Mesothelial cell of epicardium (in vitro differentiated cells): ENCODE measurements around the gene NKX6-1. TPM values are rescaled to one million over a fixed set of nuclear protein-coding genes. Genes with fewer than 3 reads are reported as not detected.

Experiments used
- DNase-seq, 2 experiments: peaks; one replicate each; pipeline ENCODE4 v3.0.0; 2021; ENCODE audit warnings: low spot score in 2 of 2; ENCODE audit not compliant: unreplicated experiment in 2 of 2
- H3K27ac Mint-ChIP-seq: 2 replicates; pipeline ENCODE4 v1.8.0; 2021; ENCODE audit warnings: mixed read lengths
- H3K27me3 Mint-ChIP-seq: 2 replicates; pipeline ENCODE4 v1.8.0; 2021; ENCODE audit warnings: low read depth, mixed read lengths
- H3K36me3 Mint-ChIP-seq: 2 replicates; pipeline ENCODE4 v1.8.0; 2021; ENCODE audit warnings: mixed read lengths
- H3K4me1 Mint-ChIP-seq: 2 replicates; pipeline ENCODE4 v1.8.0; 2021; ENCODE audit warnings: mixed read lengths
- H3K4me3 Mint-ChIP-seq: 2 replicates; pipeline ENCODE4 v1.8.0; 2021; ENCODE audit warnings: mild to moderate bottlenecking, moderate library complexity, mixed read lengths
- H3K9me3 Mint-ChIP-seq: 2 replicates; pipeline ENCODE4 v1.8.0; 2021; ENCODE audit warnings: mixed read lengths
- total RNA-seq: library from RNA; stranded (reverse); gene quantifications from 3 replicates; pipeline ENCODE4 v1.2.1, GENCODE V29; 2021
- TF ChIP-seq, protein P1 (sequence below): fragments of 200-600 bp; sonication (generic); IDR thresholded peaks from one replicate; pipeline ENCODE4 v1.5.0; 2021; ENCODE audit warnings: antibody characterized with exemption; ENCODE audit not compliant: unreplicated experiment

NKX6-1 gene
- total RNA-seq, 1 donor from 2014 or later = not detected

DNA sequence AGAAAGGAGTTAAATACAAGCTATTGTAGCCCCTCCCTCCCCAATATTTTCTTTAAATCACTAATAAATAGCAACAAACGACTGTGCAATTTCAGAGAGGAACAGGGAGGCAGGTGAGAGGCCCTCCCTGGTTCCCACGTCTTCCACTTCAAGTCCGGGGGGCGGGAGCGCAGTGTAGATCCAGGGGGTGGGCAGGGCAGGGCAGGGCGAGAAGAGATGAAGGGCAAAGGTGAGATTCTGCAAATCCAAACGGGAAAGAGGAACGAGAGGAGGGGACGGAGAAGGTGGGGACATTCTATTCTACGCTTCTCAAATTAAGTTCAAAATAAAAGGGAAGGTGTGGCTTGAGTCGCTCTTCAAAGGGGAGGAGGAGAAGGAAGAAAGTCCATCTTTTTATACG, 6.8 kb downstream of the NKX6-1 start:
- Mint-ChIP-seq H3K9me3 (no peaks in the 10 kb centered on the region), H3K27ac (no peak overlapping the region), H3K4me1 (peaks cover 16% of the 10 kb centered on the region), H3K4me3 (no peak overlapping the region), H3K36me3 (no peaks in the 10 kb centered on the region), H3K27me3 (peaks cover 98% of the 10 kb centered on the region)
- TF ChIP-seq, protein P1, sequence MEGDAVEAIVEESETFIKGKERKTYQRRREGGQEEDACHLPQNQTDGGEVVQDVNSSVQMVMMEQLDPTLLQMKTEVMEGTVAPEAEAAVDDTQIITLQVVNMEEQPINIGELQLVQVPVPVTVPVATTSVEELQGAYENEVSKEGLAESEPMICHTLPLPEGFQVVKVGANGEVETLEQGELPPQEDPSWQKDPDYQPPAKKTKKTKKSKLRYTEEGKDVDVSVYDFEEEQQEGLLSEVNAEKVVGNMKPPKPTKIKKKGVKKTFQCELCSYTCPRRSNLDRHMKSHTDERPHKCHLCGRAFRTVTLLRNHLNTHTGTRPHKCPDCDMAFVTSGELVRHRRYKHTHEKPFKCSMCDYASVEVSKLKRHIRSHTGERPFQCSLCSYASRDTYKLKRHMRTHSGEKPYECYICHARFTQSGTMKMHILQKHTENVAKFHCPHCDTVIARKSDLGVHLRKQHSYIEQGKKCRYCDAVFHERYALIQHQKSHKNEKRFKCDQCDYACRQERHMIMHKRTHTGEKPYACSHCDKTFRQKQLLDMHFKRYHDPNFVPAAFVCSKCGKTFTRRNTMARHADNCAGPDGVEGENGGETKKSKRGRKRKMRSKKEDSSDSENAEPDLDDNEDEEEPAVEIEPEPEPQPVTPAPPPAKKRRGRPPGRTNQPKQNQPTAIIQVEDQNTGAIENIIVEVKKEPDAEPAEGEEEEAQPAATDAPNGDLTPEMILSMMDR = no peak
- DNase-seq = no peak

DNA sequence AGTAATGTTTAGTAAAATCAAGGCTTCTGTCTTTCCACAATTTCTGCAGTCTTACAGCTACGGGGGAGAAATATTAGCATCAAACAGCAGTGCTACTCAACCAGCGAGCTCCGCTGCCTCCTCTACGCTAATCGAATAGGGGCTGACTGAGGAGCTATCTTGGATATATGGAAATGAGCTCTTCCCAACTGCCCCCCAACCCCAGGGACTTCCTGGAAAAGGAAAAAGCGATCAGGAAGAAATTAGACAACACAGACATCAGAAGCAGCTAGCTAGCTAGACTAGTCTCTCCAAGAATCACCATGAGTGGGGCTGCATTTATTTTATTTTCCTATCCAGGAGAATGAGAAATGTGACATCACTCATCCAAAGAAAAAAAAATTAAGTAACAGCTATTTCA, 7.6 kb downstream of the NKX6-1 start:
- peaks cover 8% of the 10 kb centered on the region for H3K4me1 Mint-ChIP-seq
- no peaks in the 10 kb centered on the region for H3K9me3 Mint-ChIP-seq
- no peaks in the 10 kb centered on the region for H3K36me3 Mint-ChIP-seq
- H3K27me3 Mint-ChIP-seq = peaks cover 97% of the 10 kb centered on the region
- no peak for DNase-seq
- TF ChIP-seq, protein P1 = no peak
- H3K27ac Mint-ChIP-seq = no peak overlapping the region
- H3K4me3 Mint-ChIP-seq = no peak overlapping the region

DNA sequence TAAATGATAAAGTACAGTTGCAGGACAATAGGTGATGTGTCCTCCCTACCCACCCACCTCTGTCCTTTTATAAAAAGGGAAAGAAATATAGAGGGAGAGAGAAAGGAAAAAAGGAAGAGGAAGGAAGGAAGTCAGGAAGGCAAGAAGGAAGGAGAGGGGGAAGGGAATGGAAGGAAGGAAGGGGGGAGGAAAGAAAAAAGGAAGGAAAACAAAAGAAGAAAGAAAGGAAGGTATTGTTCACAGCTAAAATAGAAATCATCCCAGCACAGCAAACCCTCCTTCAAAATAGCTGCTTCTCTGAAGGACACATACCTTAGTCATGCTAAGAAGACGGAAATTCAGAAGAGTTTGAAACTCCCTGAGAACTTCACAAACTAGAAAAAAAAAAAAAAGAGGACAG, 8.4 kb downstream of the NKX6-1 start:
- Mint-ChIP-seq H3K9me3 (no peaks in the 10 kb centered on the region), H3K4me1 (peaks cover 7% of the 10 kb centered on the region), H3K4me3 (no peak overlapping the region)

DNA sequence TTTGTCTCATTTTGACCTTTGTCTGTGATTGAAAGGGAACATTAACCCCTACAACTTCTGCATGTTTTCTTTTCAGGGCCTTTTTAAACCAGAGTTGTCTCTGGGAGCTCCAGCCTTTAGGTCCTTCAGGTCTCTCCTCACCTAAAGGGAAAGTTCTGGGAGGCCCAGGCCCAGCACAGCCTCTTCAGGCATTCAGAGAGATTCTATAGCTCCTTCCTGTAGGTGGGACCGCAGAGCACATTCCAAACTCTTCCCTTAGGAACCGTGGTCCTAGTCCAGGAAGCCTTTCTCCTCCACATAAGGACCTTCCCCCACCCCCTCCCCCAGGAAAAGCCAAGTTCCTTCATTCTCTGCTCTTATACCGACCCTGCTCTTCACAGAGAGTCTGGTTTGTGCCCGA, 14.9 kb downstream of the NKX6-1 start:
- peaks cover 9% of the 10 kb centered on the region for H3K4me1 Mint-ChIP-seq
- no peak overlapping the region for H3K27ac Mint-ChIP-seq
- peaks cover 96% of the 10 kb centered on the region for H3K27me3 Mint-ChIP-seq
- no peaks in the 10 kb centered on the region for H3K9me3 Mint-ChIP-seq
- H3K36me3 Mint-ChIP-seq = no peaks in the 10 kb centered on the region
- DNase-seq = no peak
- TF ChIP-seq, protein P1 = no peak
- H3K4me3 Mint-ChIP-seq = no peak overlapping the region

More for the DNA sequence above, 8.4 kb downstream of the NKX6-1 start:
- Mint-ChIP-seq H3K27ac (no peak overlapping the region), H3K36me3 (no peaks in the 10 kb centered on the region), H3K27me3 (peaks cover 97% of the 10 kb centered on the region)
- DNase-seq = no peak
- TF ChIP-seq, protein P1 = no peak

DNA sequence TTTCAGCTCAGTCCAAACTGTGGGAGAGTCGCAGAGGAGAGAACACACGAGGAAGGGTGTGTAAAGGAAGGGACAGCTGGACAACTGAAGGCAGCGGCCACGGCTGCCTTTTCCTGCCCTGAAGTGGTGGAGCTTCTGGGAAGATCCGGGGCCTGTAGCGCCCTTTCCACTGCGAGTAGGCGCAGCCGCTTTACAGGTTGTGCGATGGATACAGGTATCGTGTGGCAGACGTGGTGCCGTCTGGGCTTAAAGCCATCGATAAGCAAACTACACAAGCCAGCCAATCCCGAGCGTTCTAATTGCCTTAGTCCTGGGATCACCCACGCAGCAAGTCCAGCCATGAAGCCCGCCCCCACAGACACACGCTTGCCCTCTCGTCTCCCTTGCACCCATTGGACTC, 15.4 kb downstream of the NKX6-1 start:
- peaks cover 9% of the 10 kb centered on the region for H3K4me1 Mint-ChIP-seq
- no peak overlapping the region for H3K27ac Mint-ChIP-seq
- H3K4me3 Mint-ChIP-seq = no peak overlapping the region
- DNase-seq = no peak
- no peaks in the 10 kb centered on the region for H3K9me3 Mint-ChIP-seq
- TF ChIP-seq, protein P1 = no peak
- H3K27me3 Mint-ChIP-seq = peaks cover 96% of the 10 kb centered on the region
- H3K36me3 Mint-ChIP-seq = no peaks in the 10 kb centered on the region
